Left lung (tissue), 10 donors: ENCODE data around the gene DCDC2. TPM values are rescaled to one million over a fixed set of nuclear protein-coding genes. Genes with fewer than 3 reads are reported as not detected.
"Not testable (repeated sequence)": the region's sequence is repeated elsewhere in the genome, so short reads cannot be mapped to it uniquely, and the experiment has no call there.

ENCODE experiments used
- ATAC-seq: fragments of 200-7000 bp; cut with Tn5 transposase; one replicate; pipeline ENCODE4 v1.9.1; 2020; ENCODE audit warnings: moderate library complexity
- DNase-seq, 4 donors: peaks; one replicate each; pipeline ENCODE4 v3.0.0-alpha.2; 2013 to 2020
- H3K27ac ChIP-seq, 2 donors: fragments of 200-600 bp; sonication (generic) in 1 of 2; one replicate each; pipeline versions ENCODE4 v1.5.0 to v1.8.0; 2020 to 2021
- H3K27me3 ChIP-seq, 2 donors: fragments of 200-600 bp; sonication (generic) in 1 of 2; one replicate each; pipeline versions ENCODE4 v1.5.0 to v1.8.0; 2020 to 2021
- H3K36me3 ChIP-seq, 2 donors: fragments of 200-600 bp; sonication (generic) in 1 of 2; one replicate each; pipeline versions ENCODE4 v1.5.0 to v1.8.0; 2020 to 2021
- H3K4me1 ChIP-seq, 2 donors: fragments of 200-600 bp; one replicate each; pipeline ENCODE4 v1.8.0; 2021
- H3K4me3 ChIP-seq, 2 donors: fragments of 200-600 bp; sonication (generic) in 1 of 2; one replicate each; pipeline versions ENCODE4 v1.5.0 to v1.8.0; 2020 to 2021; ENCODE audit warnings: mild to moderate bottlenecking in 1 of 2
- H3K9me3 ChIP-seq, 2 donors: fragments of 200-600 bp; sonication (generic) in 1 of 2; one replicate each; pipeline versions ENCODE4 v1.5.0 to v1.8.0; 2020 to 2021
- intact Hi-C, 2 donors: fragments of 100-400 bp; cut with DNase I; formaldehyde crosslinking; loops; one replicate each; pipeline versions ENCODE4 v1.11.2 to v1.14.2; 2022
- polyA plus RNA-seq, 6 donors: library from polyadenylated mRNA; unstranded; fragments of 120-200 nt; gene quantifications; one replicate each; pipeline ENCODE4 v1.2.1, GENCODE V29; 2013; ENCODE audit not compliant: insufficient read length in 6 of 6
- total RNA-seq, 2 donors: library from RNA; stranded (reverse); fragmentation: NEBNext Ultra II Directional; extraction: Animal tissue kit (Norgen Biotek cat#: 25700); gene quantifications; one replicate each; pipeline ENCODE4 v1.2.1, GENCODE V29; 2021
- TF ChIP-seq, protein P1 (sequence below), 2 donors: fragments of 200-600 bp; sonication (generic) in 1 of 2; IDR thresholded peaks; one replicate each; pipeline versions ENCODE4 v1.5.0 to v1.8.0; 2021; ENCODE audit warnings: antibody characterized with exemption in 2 of 2
- donor health status: DM: no; HTN: yes; CAD: no.
- donor health status: DM: no; HTN: no; CAD: no.

Gene DCDC2
- total and polyA plus RNA-seq, 8 donors: 7.8 to 13.7 (median 10.5) TPM

DNA sequence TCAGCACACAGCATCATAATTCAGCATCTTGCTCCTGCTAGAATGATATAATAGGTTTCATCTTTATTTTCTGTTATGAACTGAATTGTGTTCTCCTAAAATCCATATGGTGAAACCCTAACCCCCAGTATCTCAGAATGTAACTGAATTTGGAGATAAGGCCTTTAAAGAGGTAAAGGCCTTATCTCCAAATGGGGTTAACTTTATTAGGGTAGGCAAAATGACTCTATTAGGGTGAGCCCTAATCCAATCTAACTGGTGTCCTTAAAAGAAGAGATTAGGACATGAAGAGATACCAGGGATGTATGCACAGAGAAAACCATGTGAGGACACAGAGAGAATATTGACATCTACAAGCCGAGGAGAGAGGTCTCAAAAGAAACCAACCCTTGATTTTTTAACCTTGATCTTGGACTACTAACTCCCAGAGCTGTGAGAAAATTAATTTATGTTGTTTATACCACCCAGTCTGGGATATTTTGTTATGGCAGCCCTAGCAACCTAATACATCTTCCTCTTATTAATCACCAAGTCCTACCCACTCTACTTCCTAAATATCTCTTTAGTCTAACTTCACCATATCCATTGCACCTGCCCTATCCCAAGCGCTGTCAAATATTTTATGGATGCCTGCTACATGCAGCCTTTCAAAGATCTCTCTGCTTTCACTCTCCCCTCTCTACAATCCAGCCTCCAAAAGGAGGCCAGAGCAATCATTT lies 36.4 kb upstream of the DCDC2 start:
- intact Hi-C loops: no loop called here
- Histone ChIP-seq H3K27me3 (peaks cover 0 to 8% of the 10 kb centered on the region in 2 donors), H3K9me3 (no peaks in the 10 kb centered on the region), H3K27ac (no peak overlapping the region), H3K36me3 (no peaks in the 10 kb centered on the region), H3K4me1 (no peaks in the 10 kb centered on the region), H3K4me3 (no peak overlapping the region)
- no peak for ATAC-seq
- no peak for DNase-seq
- TF ChIP-seq, protein P1, sequence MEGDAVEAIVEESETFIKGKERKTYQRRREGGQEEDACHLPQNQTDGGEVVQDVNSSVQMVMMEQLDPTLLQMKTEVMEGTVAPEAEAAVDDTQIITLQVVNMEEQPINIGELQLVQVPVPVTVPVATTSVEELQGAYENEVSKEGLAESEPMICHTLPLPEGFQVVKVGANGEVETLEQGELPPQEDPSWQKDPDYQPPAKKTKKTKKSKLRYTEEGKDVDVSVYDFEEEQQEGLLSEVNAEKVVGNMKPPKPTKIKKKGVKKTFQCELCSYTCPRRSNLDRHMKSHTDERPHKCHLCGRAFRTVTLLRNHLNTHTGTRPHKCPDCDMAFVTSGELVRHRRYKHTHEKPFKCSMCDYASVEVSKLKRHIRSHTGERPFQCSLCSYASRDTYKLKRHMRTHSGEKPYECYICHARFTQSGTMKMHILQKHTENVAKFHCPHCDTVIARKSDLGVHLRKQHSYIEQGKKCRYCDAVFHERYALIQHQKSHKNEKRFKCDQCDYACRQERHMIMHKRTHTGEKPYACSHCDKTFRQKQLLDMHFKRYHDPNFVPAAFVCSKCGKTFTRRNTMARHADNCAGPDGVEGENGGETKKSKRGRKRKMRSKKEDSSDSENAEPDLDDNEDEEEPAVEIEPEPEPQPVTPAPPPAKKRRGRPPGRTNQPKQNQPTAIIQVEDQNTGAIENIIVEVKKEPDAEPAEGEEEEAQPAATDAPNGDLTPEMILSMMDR (IDR thresholded peaks at IDR 0.05): no peak

DNA sequence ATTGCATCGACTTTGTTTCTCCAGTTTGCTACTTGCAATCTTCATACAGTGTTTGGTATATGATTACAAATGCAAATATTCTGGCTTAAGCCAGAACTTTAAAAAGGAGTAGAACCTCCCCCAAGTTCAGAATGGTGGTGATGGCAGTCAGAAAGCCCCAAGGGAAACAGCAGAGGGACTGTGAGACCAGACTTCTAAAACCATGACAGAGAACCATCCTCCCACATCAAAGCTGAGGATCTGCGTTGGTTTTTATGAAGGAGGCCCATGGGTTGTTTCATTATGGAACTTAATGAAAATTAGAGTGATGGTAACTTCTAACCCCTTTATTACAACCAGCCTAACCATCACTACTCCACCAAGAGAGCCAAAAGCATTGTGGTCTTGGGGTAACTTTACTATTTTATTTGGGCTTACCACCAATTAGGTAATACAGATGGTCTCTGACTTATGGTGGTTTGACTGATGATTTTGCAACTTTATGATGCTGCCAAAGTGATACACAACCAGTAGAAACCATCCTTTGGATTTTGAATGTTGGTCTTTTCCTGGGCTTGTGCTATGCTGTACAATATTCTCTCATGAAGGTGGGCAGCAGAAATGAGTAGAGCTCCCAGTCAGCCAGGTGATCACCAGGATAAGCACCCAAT lies 34.0 kb upstream of the DCDC2 start:
- no peak for ATAC-seq
- Histone ChIP-seq H3K27me3 (no peaks in the 10 kb centered on the region), H3K27ac (no peak overlapping the region), H3K4me3 (no peak overlapping the region), H3K4me1 (no peaks in the 10 kb centered on the region), H3K36me3 (no peaks in the 10 kb centered on the region), H3K9me3 (no peaks in the 10 kb centered on the region)
- intact Hi-C loops: no loop called here
- DNase-seq: no peak
- TF ChIP-seq, protein P1 (IDR thresholded peaks at IDR 0.05): no peak

DNA sequence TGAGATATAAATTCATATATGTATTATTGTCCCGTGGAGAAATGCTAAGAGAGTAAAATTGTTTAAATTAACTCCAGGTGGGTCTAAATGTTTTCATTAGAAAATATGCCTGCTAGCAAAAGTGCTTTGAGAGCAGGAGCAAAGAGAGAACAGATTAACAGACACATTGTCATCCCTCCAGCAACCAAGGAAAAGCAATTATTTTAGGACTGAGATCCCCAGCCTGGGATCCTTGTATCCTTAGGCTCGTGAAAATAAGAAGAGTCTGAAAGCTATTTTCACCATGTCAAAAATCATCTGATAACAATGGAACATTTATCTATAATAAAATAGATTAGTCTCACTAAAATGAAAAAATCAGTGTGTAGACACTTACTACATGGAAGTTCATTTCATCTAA lies 33.3 kb upstream of the DCDC2 start:
- intact Hi-C loops: no loop called here
- no peak for DNase-seq

DNA sequence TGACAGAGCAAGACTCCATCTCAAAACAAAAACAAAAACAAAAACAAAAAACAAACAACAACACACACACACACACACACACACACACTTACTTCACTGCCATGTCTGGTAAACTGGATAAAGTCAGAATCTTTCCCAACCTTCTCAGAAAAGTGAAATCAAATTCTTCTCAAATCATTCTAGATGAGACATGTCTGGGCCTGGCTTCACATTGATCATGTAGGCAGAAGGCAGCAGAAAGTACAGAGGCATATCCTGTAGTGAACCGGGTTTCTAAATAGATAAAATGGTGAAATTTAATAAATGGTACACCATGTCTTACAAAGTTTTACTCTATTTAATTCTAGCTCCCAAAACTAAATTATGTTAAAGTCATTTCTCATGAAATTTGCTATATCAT lies 30.0 kb upstream of the DCDC2 start:
- DNase-seq (no peak), ATAC-seq (no peak)
- H3K27me3 ChIP-seq: no peaks in the 10 kb centered on the region
- H3K4me3 ChIP-seq: no peak overlapping the region
- H3K4me1 ChIP-seq: no peaks in the 10 kb centered on the region
- no peak overlapping the region for H3K27ac ChIP-seq
- no peaks in the 10 kb centered on the region for H3K36me3 ChIP-seq
- H3K9me3 ChIP-seq: no peaks in the 10 kb centered on the region
- intact Hi-C loops: loop anchor here in 1 of 2 donors (10.0 kb wide), 1 partner anchor 103 kb away; no protein-coding TSS in a partner anchor
- TF ChIP-seq, protein P1 (IDR thresholded peaks at IDR 0.05): no peak

More for the DNA sequence above, 33.3 kb upstream of the DCDC2 start:
- no peak for ATAC-seq
- H3K36me3 ChIP-seq: no peaks in the 10 kb centered on the region
- no peaks in the 10 kb centered on the region for H3K4me1 ChIP-seq
- no peaks in the 10 kb centered on the region for H3K27me3 ChIP-seq
- H3K4me3 ChIP-seq: no peak overlapping the region
- no peaks in the 10 kb centered on the region for H3K9me3 ChIP-seq
- H3K27ac ChIP-seq: no peak overlapping the region
- TF ChIP-seq, protein P1 (IDR thresholded peaks at IDR 0.05): no peak

DNA sequence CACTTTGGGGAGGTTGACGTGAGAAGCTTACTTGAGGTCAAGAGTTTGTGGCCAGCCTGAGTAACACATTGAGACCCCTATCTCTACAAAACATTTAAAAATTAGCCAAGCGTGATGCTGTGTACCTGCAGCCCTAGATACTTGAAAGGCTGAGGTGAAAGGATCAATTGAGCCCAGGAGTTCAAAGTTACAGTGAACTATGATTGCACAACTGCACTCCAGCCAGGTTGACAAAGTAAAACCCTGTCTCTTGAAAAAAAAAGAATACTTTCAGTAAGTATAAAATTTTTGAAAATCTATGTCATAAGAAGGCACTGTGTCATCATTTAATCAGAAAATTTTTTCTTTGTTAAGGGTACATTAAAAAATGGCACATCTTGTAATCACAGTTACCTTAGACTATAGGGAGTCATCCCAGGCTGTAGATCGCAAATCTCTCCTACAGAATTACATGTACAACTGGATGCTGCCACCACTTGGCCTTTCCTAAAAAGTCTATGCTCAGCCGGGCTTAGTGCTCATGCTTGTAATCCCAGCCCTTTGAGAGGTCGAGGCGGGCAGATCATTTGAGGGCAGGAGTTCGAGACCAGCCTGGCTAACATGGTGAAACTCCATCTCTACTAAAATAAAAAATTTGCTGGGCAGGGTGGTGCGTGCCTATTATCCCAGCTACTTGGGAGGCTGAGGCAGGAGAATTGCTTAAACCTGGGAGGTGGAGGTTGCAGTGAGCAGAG lies 27.8 kb upstream of the DCDC2 start:
- intact Hi-C loops: loop anchor here in 1 of 2 donors (10.0 kb wide), 1 partner anchor 101 kb away; no protein-coding TSS in a partner anchor
- Histone ChIP-seq H3K4me3 (no peak overlapping the region), H3K36me3 (no peaks in the 10 kb centered on the region), H3K9me3 (no peaks in the 10 kb centered on the region), H3K27me3 (no peaks in the 10 kb centered on the region), H3K4me1 (no peaks in the 10 kb centered on the region), H3K27ac (no peak overlapping the region)
- no peak for ATAC-seq
- no peak for DNase-seq
- TF ChIP-seq, protein P1 (IDR thresholded peaks at IDR 0.05): no peak

DNA sequence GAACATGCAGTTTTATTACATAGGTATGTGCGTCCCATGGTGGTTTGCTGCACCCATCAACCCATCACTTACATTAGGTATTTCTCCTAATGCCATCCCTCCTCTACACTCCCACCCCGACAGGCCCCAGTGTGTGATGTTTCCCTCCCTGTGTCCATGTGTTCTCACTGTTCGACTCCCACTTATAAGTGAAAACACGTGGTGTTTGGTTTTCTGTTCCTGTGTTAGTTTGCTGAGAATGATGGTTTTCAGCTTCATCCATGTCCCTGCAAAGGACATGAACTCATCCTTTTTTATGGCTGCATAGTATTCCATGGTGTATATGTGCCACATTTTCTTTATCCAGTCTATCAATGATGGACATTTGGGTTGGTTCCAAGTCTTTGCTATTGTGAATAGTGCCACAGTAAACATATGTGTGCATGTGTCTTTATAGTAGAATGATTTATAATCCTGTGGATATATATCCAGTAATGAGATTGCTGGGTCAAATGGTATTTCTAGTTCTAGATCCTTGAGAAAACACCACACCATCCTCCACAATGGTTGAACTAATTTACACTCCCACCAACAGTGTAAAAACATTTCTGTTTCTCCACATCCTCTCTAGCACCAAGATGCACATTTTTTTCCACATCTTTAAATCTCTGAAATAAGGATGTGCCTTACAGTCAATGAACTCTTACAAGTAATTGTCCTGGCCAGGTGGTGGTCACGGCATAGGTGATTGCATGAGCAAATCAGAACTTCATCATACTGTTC lies 26.7 kb upstream of the DCDC2 start:
- H3K4me1 ChIP-seq, H3K9me3 ChIP-seq, ATAC-seq, H3K4me3 ChIP-seq, H3K36me3 ChIP-seq, DNase-seq, H3K27ac ChIP-seq, H3K27me3 ChIP-seq: not testable (repeated sequence)
- intact Hi-C loops: loop anchor here in 1 of 2 donors (10.0 kb wide), 1 partner anchor 100 kb away; no protein-coding TSS in a partner anchor

DNA sequence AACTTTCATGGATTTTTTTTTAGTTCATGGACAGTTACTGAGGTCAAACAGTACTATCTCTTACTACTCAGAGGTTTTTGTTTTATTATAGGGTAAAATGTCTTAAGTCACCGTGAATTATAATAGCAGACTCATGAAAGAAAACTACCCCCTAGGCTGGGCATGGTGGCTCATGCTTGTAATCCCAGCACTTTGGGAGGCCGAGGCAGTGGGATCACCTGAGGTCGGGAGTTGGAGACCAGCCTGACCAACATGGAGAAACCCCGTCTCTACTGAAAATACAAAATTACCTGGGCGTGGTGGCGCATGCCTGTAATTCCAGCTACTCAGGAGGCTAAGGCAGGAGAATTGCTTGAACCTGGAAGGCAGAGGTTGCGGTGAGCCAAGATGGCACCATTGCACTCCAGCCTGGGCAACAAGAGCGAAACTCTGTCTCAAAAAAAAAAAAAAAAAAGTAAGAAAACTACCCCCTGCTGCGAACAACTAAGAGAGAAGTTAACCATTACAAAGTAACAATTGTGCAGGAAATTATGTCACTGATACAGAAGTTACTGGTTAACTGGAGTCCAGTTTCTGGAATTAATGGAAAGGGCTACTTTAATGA lies 25.1 kb upstream of the DCDC2 start:
- not testable (repeated sequence) for H3K4me3 ChIP-seq, H3K27ac ChIP-seq, H3K9me3 ChIP-seq, H3K27me3 ChIP-seq, ATAC-seq, H3K36me3 ChIP-seq, H3K4me1 ChIP-seq, DNase-seq
- intact Hi-C loops: loop anchor here in 1 of 2 donors (10.0 kb wide), 1 partner anchor 98 kb away; no protein-coding TSS in a partner anchor
